ENCODE data around the gene DLGAP4.

DLGAP4 gene

DNA sequence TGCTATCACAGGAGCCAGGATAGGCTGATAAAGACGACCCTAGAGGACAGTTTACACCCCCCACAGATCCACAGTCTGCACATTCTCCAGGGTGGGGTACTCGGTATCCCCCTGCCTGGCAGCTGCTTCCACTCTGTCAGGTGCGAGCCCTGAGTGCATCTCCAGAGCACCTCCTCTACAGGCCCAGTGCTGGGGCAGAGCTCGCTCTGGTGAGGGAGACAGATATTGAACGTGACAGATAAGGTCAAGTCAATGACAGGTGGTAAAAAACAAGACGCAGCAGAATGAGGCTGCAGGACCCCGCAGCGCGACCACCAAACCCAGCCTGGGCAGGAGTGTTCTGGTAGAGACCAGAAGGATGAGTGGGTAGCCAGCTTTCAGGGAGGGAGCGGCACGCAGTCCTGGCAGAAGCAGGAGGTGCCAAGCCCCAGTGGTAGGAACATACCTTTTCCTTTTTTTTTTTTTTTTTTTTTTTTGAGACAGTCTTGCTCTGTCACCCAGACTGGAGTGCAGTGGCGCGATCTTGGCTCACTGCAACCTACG, 222.8 kb downstream of the DLGAP4 start:
- DNase-seq (ENCODE audit: low read depth in 2 of 3, low spot score in 2 of 3): no peak

DNA sequence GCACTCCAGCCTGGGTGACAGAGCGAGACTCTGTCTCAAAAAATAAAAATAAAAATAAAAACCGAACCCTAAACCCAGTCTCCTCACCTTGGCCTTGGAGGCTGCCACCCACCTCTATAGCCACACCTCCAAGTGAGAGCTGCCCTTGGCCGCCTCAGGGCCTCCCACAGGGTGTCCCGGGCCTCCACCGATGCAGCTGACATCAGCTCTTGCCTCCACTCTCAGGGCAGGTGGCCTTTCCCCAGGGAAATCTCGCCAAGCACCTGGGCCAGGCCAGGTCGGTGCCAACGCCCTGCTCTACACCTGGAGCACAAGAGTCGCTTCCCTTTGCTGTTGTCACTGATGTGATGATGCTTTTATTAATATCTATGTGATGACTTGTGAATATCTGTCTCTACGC, 226.2 kb downstream of the DLGAP4 start:
- no peak for DNase-seq (ENCODE audit: low read depth in 2 of 3, low spot score in 2 of 3)

GRCh38 chr20:36532822-36533221, 226.7 kb downstream of the DLGAP4 start:
- no peak for DNase-seq (ENCODE audit: low read depth in 2 of 3, low spot score in 2 of 3)

- no peak for DNase-seq (ENCODE audit: low read depth in 2 of 3, low spot score in 2 of 3)
These were observed 232.0 kb downstream of the DLGAP4 start for GRCh38 chr20:36538026-36538722.

- DNase-seq (ENCODE audit: low read depth in 2 of 3, low spot score in 2 of 3): no peak
These were observed 234.5 kb downstream of the DLGAP4 start for GRCh38 chr20:36540551-36541211.

GRCh38 chr20:36541227-36541767, 235.2 kb downstream of the DLGAP4 start, which contains the start of gene MYL9:
Gene MYL9, plus strand, starts transcription at chr20:36541519. Its CDS starts 3,366 bp downstream, at chr20:36544885.
- no peak for DNase-seq (ENCODE audit: low read depth in 2 of 3, low spot score in 2 of 3)

- no peak for DNase-seq (ENCODE audit: low read depth in 2 of 3, low spot score in 2 of 3)
These were observed 235.8 kb downstream of the DLGAP4 start for GRCh38 chr20:36541768-36542488.

DNA sequence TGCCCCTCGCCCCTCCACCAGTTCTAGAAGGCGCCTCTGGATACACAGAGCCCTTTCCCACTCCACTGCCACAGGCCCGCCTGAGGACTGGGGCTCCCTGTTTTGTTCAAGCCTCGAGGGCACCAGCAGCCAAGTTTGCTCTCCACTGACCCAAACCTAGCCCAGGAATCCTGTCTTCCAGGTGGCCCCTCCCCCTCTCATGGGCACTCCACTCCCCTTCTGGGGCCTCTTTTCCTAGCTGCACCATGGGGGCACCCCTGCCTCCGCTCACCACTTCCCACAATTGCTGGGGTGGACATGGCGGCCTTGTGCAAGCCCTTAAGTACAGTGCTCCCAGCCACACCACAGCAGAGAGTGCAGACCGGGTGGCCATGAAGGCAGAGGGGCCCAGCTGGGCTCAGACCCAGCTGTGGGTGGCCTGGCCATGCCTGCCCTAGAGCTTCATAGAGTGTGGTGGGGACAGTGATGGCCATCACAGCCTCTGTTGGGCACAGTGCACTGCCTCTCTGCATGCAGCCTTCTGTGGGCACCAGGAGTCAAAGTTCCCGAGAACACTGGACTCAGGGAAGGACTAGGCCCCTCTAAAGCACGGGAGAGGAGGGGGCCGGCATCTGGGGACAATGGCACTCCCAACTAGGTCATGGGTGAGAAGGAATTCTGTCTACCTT, 236.5 kb downstream of the DLGAP4 start:
- no peak for DNase-seq (ENCODE audit: low read depth in 2 of 3, low spot score in 2 of 3)

DNA sequence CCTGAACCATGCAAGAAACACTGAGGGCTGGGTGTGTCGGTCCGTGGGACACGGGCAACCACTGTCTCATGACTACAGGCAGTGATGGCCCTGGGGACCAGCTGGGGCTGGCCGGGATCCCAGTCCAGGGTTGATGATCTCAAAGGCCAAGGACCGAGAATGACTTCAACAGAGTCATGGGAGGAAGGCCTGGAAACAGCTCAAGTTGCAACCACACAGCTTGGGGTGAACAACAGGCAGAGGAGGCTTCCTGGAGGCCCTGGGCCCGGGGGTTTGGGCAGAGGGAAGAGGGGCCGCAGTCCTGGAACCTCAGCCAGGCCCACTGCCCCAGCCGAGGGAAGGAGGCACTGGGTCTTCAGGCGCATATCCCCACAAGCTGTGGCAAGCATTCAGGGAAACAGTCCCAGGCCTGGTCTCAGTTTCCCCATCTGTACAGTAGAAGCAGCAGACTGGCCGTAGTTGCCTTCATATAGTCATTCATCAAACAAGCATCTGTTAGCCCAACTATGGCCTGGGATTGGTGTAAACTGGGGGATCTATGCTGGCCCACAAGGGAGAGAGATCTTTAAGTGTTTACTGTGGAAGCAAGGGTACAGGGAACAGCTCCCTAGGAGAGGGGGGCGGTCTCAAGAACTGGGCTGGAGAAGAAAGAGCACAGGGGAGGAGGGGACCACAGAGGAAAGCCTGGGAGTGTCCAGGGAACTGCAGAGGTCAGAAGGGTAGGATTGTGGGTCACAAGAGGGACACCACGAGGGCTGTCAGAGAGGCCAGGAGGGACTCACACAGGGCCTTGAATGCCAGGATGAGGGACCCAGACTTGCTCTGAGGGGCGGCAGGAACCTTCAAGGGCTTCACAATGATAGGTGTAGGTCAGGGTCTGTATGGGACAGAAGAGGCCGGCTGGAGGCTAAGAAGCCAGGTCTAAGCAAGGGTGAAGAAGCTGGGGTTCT, 237.3 kb downstream of the DLGAP4 start:
- no peak for DNase-seq (ENCODE audit: low read depth in 2 of 3, low spot score in 2 of 3)

GRCh38 chr20:36544134-36545018, 238.2 kb downstream of the DLGAP4 start:
- no peak for DNase-seq (ENCODE audit: low read depth in 2 of 3, low spot score in 2 of 3)

DNA sequence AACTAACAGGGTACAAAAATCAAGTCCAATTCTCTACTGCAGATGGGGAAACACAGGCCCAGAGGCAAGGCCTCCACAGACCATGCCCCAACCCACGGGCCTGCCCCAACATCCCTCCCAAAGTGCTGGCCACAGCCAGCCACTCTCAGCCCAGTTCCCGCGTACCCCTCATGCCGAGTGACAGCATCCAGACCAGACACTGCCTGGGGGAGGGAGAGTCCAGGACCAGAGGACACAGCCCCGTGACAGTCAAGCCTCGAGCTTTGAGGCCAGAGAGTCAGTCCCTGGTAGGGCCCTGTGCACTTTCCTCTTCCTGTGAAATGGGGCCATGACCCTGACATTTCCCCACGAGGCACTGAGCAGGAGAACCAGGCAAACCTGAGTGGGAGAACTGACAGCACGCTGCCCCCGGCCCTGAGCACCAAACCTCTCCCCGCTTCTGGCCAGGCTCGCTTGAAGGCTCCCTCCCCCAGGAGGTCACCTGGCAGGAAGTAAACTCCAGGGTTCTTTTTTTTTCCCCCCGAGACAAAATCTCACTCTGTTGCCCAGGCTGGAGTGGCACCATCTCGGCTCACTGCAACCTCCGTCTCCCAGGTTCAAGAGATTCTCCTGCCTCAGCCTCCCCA, 240.1 kb downstream of the DLGAP4 start:
- DNase-seq (ENCODE audit: low read depth in 2 of 3, low spot score in 2 of 3): no peak

DNA sequence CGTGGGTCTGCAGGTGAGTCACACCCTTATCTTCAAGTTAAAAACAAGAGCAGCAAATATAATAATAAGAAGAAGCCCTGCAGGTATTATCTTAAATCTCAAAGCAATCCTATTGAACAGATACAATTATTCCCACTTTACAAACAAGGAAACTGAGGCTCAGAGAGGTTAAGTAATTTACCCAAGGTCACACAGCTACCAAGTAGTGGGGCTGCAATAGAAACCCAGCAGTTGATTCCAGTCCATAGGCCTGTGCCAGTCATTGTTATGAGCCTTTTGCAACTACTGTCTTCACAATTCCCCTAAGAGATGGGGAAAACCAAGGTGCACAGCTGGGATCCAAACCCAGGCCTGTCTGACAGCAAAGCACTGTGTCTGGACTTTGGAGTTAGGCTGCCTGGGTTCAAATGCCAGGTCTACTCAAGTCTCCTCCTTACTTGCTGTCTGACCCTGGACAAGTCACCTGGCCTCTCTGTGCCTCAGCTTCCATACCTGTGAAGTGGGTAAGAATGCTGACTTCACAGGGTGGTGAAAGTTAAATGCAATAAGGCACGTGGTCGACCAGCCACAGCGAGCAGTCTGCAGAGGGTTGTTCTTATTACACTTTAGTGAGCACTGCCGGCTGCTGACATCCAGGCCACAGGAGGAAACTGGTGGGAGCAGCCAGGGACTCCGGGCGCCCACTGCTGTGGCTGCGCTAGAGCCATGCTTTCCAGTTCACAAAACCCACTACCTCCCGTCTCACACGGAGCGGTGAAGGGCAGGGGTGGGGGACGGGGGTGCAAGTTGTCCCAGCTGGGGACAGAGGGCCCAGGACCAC, 241.3 kb downstream of the DLGAP4 start:
- DNase-seq (ENCODE audit: low read depth in 2 of 3, low spot score in 2 of 3): no peak

GRCh38 chr20:36548006-36548315, 241.8 kb downstream of the DLGAP4 start:
- DNase-seq (ENCODE audit: low read depth in 2 of 3, low spot score in 2 of 3): no peak

DNA sequence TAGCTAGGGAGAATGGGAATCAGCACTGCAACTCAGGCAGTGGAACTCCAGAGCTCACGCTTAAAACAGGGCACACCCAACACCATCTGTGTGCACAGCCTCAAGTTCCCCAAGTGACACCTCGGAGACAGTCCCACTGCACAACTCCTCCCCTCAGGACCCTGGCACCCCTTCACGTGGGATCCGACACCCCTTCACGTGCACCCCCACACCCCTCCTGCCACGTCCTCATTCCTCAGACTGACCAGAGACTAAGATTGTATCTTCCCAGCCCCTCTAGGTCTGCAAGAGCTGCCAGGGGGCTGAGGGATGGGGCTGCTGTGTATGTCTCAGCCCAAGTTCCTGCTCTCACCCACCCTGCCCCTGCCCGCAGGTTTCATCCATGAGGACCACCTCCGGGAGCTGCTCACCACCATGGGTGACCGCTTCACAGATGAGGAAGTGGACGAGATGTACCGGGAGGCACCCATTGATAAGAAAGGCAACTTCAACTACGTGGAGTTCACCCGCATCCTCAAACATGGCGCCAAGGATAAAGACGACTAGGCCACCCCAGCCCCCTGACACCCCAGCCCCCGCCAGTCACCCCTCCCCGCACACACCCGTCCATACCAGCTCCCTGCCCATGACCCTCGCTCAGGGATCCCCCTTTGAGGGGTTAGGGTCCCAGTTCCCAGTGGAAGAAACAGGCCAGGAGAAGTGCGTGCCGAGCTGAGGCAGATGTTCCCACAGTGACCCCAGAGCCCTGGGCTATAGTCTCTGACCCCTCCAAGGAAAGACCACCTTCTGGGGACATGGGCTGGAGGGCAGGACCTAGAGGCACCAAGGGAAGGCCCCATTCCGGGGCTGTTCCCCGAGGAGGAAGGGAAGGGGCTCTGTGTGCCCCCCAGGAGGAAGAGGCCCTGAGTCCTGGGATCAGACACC, 242.8 kb downstream of the DLGAP4 start:
- DNase-seq (ENCODE audit: low read depth in 2 of 3, low spot score in 2 of 3): no peak

GRCh38 chr20:36549628-36549941, 243.4 kb downstream of the DLGAP4 start:
- DNase-seq (ENCODE audit: low read depth in 2 of 3, low spot score in 2 of 3): no peak

DNA sequence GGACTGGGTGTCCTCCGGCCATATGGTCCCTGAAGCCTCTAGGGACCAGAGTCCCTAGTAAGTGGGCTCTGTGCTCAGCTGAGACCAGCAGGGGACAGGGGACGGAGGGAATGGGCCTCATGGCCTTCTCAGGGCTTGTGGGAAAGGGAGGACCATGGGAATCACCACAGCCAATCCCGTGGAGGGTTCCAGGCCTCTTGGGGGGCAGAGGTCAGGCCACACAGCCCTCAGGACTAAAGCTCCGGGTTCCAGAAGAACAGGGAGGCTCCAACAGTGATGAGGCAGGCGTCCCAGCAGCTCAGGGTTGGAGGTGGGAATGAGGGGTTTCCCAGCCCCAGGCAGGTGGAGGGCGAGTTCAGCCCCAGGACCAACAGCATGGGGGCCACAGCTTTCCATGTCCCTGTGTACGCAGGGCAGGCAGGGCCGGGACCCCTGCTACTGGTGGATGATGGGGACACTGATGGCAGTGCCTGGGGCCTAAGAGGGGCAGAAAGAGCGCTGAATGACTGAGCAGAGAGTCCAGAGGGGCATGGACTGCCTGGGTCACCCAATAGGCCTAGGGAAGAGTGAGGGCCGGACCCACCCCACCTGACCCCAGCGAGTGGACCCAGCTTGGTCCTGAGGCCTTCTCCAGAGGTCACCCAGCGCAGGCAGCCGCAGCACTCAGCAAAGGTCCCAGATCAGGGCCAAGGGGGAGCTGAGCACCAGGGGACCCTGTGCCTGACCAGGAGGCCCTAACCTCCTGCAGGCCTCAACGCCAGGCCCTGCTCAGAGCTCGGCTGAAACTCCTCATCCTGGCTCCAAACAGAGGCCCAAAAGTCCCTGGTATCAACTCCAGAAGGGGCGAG, 244.0 kb downstream of the DLGAP4 start:
- DNase-seq (ENCODE audit: low read depth in 2 of 3, low spot score in 2 of 3): no peak

All from activated CD8-positive, alpha-beta memory T cell treated with anti-CD3 and anti-CD28 coated beads for 48 hours (primary cell).